ENCODE measurements around the gene PFKFB3. TPM values are rescaled to one million over a fixed set of nuclear protein-coding genes. Genes with fewer than 3 reads are reported as not detected.

PFKFB3 gene
- total and polyA plus RNA-seq, 9 donors, result 15.3 to 60.8 (median 40.2) TPM

GRCh38 chr10:6232846-6233724 lies 30.4 kb downstream of the PFKFB3 start:
- Histone ChIP-seq H3K27ac (no peak overlapping the region), H3K9me3 (no peaks in the 10 kb centered on the region), H3K4me1 (ENCODE audit: insufficient read depth) (peaks cover 3% of the 10 kb centered on the region), H3K36me3 (no peaks in the 10 kb centered on the region), H3K4me3 (no peak overlapping the region), H3K27me3 (no peaks in the 10 kb centered on the region)
- TF ChIP-seq EP300 (IDR thresholded peaks at IDR 0.05) (no peak), POLR2A (IDR thresholded peaks at IDR 0.05) (no peak), CTCF (IDR thresholded peaks at IDR 0.05) (no peak)
- 68 to 79% (median 78%) methylated on average over 28 of the region's 28 CpGs for WGBS, 3 donors
- intact Hi-C loops (cut with DNase I), result no loop called here
- DNase-seq, result no peak

- intact Hi-C loops (cut with DNase I), result no loop called here
- Histone ChIP-seq H3K36me3 (no peaks in the 10 kb centered on the region), H3K9me3 (no peaks in the 10 kb centered on the region), H3K4me3 (no peak overlapping the region), H3K27me3 (no peaks in the 10 kb centered on the region), H3K27ac (no peak overlapping the region), H3K4me1 (ENCODE audit: insufficient read depth) (no peaks in the 10 kb centered on the region)
- no peak for DNase-seq
- WGBS, 3 donors, result 87 to 94% (median 90%) methylated on average over 11 of the region's 11 CpGs
- TF ChIP-seq EP300 (IDR thresholded peaks at IDR 0.05) (no peak), POLR2A (IDR thresholded peaks at IDR 0.05) (no peak), CTCF (IDR thresholded peaks at IDR 0.05) (no peak)
Measured at GRCh38 chr10:6233725-6234277, 31.1 kb downstream of the PFKFB3 start.

- Histone ChIP-seq H3K4me3 (no peak overlapping the region), H3K27me3 (no peaks in the 10 kb centered on the region), H3K36me3 (no peaks in the 10 kb centered on the region), H3K4me1 (ENCODE audit: insufficient read depth) (no peaks in the 10 kb centered on the region), H3K27ac (no peak overlapping the region), H3K9me3 (no peaks in the 10 kb centered on the region)
- TF ChIP-seq CTCF (IDR thresholded peaks at IDR 0.05), result no peak
- no peak for TF ChIP-seq POLR2A (IDR thresholded peaks at IDR 0.05)
- no peak for TF ChIP-seq EP300 (IDR thresholded peaks at IDR 0.05)
- intact Hi-C loops (cut with DNase I), result no loop called here
- no peak for DNase-seq
- 88 to 91% (median 90%) methylated on average over 13 of the region's 13 CpGs for WGBS, 3 donors
Measured at GRCh38 chr10:6234371-6234770, 31.6 kb downstream of the PFKFB3 start.

- 91 to 93% (median 91%) methylated on average over 38 of the region's 38 CpGs for WGBS, 3 donors
- DNase-seq, result no peak
- Histone ChIP-seq H3K4me1 (ENCODE audit: insufficient read depth) (no peaks in the 10 kb centered on the region), H3K9me3 (no peaks in the 10 kb centered on the region), H3K27me3 (no peaks in the 10 kb centered on the region), H3K36me3 (no peaks in the 10 kb centered on the region), H3K4me3 (no peak overlapping the region), H3K27ac (no peak overlapping the region)
- intact Hi-C loops (cut with DNase I), result no loop called here
- TF ChIP-seq POLR2A (IDR thresholded peaks at IDR 0.05) (no peak), EP300 (IDR thresholded peaks at IDR 0.05) (no peak)
Measured at GRCh38 chr10:6236349-6237198, 33.8 kb downstream of the PFKFB3 start.
